NCI-H146 treated with DMSO at 0.1 percent for 48 hours (cell line): Measurements from ENCODE around the gene PRKCE.
"Not testable (repeated sequence)": the region's sequence is repeated elsewhere in the genome, so short reads cannot be mapped to it uniquely, and the experiment has no call there.

ENCODE experiments used
- DNase-seq: peaks from one replicate; lab custom pipeline; 2025; ENCODE audit not compliant: unreplicated experiment; lab: John Stamatoyannopoulos, UW

PRKCE gene

DNA sequence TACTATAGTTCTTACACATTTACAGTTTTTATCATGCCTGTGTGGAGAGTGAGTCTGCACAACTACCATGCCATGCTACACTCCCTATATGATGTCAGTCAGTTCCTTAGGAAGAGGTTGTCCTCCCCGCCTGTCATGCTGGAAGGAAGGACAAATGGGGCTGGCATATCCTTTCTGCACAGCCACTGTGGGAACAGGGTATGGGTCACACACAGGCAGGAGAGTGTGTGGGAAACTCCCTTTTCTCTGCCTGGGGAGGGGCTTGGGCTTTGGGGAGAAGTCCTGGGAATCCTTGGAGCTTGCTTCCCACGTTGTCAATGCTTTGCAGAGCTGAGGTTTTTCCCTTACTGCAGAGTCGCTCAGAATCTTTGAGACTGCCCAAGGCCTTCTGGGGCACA lies 232.1 kb downstream of the PRKCE start:
- no peak for DNase-seq

DNA sequence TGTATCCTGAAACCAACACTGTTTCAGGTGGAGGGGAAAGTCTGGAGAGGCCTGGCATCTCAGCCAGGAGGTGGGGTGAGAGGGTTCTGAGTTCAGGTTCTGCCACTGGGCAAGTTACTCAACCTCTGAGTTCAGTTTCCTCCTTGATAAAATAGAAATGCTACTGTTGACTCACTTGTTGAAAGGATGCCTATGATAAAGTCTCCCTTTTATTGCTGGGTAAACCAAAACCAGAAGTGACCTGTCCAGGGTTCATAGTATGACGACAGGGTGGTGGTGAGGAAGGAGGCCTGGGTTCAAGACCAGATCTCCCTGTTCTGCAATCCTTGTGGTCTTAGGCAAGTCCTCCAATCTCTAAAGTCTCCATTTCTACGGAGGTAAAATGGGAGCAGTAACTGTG lies 232.7 kb downstream of the PRKCE start:
- DNase-seq: no peak

DNA sequence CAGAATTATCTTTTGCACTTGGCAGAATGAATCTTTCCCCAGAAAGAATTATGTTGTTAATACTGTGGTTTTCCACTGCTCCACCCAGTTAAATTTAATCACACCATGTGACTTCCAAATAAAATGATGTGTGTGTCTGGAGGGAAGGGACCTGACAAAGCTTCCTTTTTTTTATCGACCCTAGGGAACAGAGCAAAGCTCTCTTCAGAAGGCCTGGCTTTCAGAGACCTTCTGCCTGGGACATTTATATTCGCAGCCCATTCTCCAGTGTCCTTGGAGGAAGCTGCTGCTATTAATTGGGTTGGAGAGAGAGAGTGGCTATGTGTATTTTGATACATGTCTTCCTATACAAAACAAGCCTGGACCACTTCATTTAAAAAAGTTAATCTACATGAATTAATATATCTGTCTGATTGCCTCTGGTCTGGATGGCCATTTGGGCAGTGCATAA lies 233.7 kb downstream of the PRKCE start:
- DNase-seq: no peak

DNA sequence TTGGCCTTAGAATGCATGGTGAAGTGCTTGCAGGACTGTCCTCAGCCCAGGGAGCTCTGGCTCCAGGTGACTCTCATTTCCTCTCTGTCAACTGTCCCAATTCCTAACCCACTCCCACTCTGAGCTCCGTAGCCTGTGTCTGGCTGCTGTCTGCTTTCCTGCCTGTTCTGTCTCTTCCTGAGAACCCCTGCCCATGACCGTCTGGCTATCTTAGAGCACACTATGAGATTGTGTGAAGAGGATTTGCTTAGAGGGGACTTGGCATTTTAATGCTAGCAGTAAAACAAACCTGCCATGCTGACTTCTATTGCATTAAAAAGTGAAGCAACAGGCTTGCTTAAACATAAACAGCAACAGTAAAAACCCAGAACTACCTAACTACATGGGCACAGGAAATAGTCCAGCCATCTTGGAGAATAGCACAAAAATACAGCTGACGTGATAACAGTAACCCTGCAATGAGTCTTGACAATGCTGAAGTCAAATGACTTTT lies 234.7 kb downstream of the PRKCE start:
- no peak for DNase-seq

DNA sequence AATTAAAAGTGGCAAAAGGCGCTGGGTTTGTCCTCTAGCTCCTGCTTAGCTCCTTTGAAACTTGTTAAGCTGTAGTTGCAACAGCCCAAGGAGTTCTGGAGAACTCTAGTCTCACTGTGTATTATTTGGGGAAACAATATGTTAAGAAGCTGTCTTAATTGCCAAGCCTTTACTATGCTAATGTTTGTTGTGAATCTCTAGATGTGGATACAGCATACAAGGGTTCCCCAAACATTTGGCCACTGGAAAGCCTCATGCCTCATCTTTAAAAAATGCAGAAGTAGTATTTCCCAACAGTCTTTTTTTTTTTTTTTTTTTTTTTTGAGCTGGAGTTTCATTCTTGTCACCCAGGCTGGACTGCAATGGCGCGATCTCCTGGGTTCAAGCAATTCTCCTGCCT lies 236.7 kb downstream of the PRKCE start:
- no peak for DNase-seq

DNA sequence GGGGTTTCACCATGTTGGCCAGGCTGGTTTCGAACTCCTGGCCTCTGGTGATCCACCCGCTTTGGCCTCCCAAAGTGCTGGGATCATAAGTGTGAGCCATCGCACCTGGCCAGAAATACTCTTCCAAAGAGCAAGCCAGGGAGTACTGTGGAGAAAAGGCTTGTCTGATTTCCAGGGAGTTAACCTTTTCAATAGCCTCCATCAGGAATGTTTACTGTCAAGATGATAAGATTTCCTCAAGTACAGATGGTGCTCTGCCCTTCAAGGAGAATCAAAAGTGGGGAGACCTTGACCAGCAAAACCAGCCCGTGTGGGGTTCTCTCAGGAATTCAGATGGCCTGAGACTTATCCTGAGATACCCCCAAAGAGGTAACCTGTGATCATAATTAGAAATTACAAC lies 237.2 kb downstream of the PRKCE start:
- peak; percentile 14 for DNase-seq

DNA sequence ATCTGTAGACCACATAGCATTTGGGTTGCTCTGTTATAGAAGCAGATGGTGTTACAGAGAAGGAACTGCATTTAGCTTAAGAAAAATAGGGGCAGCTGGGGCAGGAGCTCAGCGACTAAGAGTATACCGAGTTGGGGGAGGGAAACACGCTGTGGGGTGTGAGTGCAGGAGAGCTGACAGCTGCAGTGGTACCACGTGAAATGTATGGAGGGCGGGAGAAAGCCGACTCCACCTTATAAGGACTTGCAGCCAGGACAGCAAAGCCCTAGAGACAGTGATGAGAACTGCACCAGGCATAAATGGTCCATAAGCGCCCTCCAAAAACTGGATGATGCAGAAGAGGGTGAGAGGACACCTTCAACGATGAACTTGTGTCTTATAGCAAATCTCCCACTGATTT lies 237.6 kb downstream of the PRKCE start:
- peak; percentile 80 for DNase-seq

DNA sequence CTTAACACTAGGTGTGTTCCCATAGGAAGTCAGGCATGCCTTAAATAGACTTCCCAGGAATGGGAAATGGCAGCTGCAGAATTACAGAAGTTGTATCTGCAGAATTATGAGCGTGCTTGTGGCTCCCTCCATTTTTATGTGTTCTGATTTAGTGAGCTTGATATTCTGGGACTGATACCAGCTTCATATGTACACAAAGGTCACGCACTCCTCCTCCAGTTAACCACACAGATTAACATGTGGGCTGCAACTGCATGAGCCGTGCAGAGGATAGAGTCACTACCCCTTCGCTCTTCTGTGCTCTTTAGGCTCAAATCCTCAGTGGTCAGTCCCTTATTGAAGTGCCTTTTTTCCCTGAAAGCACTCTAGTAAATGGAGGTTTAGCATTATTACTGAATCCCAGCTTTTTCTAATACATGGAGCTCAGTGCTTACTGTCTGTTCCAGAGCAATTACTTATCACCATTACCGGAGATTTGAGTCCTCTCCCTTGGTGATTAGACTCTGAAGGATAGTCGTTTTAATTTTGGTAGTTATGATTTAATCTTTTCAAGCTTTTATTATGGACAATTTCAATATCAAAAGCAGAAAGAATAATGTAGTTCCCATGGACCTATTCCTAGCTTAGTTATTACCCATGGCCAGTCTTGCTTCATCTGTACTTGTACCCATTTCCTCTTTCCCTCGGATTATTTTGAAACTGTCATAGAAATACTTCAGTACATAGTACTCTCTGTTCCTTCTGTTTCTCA lies 238.3 kb downstream of the PRKCE start:
- no peak for DNase-seq

DNA sequence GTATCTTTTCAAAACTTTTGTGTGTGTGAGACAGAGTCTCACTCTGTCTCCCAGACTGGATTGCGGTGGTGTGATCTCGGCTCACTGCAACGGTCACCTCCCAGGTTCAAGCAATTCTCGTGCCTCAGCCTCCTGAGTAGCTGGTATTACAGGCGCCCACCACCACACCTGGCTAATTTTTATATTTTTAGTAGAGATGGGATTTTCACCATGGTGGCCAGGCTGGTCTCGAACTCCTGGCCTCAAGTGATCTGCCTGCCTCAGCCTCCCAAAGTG lies 238.8 kb downstream of the PRKCE start:
- not testable (repeated sequence) for DNase-seq

DNA sequence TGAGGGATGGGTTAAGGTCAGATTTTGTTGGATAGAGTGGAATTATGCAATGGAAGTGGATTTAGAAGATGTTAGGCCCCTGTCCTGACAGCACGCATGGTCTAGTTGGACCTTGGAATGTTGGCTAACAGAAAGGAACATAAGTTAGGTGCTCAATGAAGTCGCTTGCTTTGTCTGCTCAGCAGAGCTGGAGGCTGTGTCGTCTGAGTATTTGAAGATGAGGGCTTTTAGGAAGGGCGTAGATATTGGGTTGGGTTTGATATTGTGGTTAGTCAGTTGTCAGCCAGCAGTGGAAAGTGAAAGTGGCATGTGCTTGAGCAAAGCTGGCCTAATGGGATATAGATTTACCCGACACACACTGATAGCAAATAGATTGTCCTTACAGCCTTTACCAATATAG lies 239.3 kb downstream of the PRKCE start:
- DNase-seq: no peak

DNA sequence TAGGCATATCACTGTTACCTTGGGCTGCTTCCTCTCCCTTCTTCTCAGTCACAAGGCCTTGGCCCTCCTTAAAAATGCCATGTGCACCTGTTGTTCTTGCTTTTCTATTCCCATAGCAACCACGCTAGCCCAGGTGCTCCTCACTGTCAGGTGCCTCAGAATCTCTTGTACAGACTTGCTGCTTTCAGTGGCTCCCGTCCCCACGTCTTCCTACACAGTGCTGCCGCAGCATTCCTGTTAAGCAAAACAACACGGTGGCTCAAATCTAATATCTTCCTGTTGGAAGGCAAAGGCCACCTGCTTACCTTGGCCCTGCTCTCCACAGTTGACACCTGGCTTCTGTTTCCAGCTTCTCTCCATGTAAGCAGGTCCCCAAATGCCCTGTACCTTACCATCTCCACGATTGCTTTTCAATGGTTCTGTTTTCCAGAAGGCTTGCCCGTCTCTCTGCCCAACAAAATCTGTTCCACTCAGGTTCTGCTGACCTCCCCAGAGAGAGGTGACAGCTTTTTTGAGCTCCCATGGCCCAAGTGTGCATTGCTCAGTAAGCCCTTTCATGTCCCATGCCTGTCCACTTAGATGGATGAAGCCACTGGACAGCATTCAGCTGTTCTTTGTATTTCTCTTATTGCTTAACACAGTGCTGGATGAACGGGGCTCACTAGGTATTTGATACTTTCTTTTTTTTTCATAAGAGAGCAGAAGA lies 240.4 kb downstream of the PRKCE start:
- DNase-seq: peak; percentile 86

DNA sequence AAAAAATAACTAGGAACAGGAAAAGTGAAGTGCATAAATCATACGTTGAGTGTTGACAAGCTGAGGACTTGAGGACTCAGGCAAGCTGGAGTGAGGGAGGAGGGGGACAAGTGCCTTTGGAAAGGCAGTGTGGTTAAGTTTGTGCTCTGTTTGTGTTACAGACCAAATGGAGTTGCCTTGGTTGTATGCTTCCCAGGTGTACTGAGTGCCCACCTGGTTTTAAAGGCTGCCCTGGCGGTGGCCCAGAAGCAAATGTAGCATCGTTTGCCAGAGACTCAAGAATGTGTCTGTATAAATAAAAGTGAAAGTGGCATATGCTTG lies 240.9 kb downstream of the PRKCE start:
- DNase-seq: peak; percentile 40

DNA sequence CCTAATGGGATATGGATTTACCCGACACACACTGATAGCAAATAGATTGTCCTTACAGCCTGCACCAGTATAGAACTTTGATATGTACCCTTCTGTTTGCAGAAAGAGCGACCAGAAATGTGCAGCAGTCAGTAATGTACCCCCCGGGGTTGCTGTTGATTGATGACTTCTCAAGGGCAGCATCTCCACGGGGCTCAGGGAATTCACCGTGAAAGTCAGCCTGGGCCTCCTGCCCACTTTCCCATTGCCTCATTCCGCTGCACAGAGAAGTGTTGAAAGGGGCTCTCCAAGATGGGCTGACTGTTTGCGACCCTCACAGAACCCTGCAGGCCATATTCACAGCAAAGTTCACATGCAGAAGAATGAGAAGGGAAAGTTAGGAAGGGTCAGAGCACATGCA lies 241.3 kb downstream of the PRKCE start:
- peak; percentile 54 for DNase-seq

DNA sequence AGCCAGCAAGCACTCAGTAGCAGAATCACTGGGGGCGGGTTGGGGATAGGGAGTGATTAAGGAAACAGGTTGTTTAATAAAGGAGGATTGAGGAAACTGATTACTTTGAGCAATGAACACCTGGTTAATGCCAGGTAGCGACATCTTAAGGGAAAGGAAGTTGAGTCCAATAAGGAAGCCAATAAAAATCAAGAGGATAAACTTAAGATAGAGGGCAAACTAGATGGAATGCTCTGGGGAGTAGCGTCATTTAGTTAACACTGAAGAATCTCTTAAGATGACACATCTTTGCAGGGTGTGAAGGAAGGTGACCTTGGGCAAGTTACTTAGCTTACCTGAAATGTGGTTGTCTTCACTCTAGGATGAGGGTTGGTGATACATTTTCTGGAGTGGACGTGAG lies 242.7 kb downstream of the PRKCE start:
- DNase-seq: no peak

DNA sequence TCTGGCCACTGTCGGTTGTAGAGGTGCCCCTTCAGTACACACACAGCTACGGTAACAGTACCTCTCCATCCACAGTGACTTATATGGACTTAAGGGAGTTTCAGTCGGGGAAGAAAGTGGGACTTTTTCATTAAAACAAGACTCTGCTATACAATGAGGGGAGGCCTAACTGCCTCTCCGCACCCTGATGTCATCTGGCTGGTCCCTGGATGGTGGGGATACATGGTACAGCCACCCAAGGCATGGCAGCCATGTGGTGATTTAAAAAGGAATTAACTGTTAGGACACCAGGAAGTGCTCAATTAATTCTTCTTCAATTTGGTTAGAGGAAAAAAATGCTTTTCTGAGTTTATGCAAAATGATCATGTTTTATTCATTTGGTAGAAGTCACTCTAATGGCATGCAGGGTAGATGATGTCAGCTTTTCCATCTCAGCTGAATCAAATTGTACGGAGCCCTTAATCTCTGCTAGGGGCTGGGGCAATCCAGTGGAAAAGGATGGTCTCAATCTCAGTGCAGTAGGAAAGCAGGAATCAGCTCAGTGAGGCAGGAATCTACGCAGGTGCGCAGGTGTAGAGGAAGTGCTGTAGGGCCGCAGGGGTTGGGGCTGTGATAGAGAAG lies 243.9 kb downstream of the PRKCE start:
- DNase-seq: no peak

DNA sequence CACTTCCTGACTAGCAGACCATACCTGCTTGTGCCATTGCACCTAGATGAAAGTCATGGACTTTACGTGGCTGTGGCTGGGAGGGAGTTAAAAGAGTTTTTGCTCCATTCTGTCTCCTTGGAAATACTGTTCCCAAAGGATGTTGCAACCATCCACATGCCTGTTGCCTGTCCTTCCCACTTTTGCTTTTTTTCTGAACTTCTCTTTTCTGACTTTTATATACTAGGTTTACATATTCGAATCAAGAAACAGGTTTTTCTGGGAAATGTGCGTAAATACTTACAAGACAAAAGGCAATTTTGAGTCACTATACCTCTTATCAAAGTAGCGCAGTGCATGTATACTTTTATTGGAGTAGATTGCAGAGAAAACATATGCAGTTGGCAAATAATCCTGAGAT lies 244.8 kb downstream of the PRKCE start:
- DNase-seq: no peak

DNA sequence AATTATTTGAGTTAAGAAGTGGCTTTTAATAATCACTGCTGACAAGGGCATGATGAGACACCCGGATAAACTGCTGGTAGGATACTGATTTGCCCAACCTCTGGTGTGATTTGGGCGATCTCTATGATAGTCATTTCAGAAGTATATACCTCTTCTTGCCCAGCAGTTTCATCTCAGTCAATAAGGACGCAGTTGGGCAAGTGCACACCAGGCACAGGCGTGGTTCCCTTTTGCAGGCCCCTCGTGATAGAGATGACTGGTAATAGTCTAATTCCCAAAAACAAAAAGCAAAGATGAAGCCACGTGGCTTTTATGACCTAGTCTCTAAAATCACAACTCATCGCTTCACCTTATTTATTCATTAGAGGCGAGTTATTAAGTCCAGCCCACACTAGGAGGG lies 246.4 kb downstream of the PRKCE start:
- DNase-seq: no peak

DNA sequence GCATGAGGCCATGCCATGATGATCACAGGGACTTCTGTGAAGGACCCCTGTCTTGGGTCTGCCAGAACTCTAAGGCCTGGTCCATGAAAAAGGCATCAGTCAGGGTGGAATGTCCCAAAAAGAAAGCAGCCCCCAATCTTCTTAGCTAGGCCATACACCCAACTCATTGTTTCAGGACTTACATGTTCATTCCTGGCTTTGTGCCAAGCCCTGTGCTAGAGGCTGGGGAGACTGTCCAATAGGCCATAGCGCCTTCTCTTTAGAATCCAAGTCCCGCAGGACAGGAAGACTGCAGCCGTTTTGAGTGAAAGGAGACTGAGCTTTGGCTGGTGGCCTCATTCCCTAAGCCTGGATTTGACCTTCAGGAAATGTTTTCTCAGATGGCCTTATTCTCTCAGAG lies 247.3 kb downstream of the PRKCE start:
- DNase-seq: no peak

DNA sequence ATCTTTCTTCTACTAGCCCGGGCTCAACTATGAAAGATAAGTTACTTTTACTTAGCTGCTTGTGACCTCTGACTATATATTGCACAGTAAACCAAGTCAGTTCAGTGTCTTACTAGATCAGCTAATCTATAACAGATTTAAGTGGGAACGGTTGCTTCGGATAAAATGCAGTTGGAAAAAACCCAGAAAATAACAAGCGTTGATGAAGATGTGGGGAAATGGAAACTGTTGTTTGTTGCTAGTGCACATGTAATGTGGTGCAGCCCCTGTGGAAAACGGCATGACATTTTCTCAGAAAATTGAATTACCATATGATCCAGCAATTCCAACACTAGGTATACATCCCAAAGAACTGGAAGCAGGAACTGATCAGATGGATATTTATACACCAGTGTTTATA lies 248.5 kb downstream of the PRKCE start:
- DNase-seq: no peak

DNA sequence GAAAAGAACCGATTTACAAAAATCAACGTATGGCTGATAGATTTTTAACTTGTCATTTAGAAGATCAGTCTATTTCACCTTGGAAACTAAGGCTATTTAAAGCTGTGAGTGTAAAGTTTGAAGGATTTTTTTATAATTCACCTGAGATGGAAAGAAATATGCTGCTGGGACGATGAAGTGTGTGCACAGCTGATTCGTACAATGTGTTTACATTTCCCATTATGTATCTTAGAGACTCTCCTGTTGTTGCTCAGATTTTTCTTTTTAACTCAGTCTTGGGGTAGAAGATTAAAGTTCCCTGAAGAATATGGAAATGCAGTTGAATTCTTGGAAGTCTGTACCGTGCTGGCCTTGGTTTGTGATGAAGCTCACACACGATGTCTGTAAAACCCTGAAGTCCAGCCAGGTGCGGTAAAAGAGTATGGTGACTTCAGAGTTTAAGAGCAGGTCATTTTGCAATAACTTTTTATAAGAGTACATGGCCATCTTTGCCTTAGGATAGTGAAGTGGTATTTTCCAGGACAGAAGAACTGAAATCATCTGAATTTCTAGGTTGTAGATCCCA lies 250.1 kb downstream of the PRKCE start:
- DNase-seq: no peak

DNA sequence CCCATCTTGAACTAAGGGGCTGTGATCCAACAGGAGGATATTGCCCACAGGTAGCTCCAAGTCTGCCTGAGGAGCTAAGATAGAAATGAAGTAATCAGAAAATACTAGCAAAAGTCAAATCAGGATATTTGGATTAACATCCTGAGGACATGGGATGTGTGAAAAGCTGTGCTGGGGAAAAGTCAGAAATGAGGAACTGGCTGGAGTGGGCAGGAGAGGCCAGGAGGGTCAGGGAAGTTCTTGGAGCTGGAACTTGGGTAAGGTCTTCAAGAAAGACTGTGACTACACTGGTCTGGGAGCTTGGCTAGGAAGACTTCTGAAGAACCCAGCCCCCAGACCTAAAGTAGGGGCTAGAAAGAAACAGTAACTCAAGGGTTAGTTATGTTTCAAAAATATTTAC lies 250.9 kb downstream of the PRKCE start:
- DNase-seq: no peak

DNA sequence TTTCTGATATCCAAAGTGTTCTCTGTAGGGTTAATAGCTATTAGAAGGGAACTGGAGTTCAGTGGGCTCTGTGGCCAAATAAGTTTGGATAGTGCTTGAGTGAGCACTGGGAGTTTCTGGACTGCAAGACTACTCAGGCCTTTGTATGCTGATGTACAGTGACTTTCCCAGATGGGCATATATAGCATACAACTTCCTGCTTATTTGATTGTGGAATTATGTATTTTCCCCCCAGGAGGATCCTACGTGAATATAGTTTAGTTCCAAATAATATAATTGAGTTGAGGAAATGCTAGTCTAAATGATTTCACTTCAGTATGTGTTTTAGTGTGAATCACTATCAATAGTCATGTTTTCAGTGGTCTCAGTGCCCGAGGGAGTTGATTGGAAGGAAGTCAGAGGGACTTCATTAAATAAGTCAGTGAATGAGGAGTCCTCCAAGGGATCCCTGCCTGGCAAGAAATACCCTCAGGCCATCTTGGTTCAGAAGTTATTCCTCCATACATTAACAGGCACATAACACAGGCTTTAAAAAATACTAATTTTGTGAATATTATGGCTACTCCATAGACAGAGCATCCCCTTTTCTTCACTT lies 251.4 kb downstream of the PRKCE start:
- DNase-seq: no peak
